HCT116 (cell line): ENCODE measurements around the gene AVEN. TPM values are rescaled to one million over a fixed set of nuclear protein-coding genes. Genes with fewer than 3 reads are reported as not detected.

Experiments
- ATAC-seq: fragments of 200-7000 bp; cut with Tn5 transposase; 2 replicates; pipeline ENCODE4 v1.9.1; 2020; ENCODE audit warnings: mild to moderate bottlenecking, moderate library complexity
- BruUV-seq: library from RNA; stranded (reverse); fragments of 400-500 nt; replicated peaks from 2 replicates; lab custom pipeline; 2021; lab: Mats Ljungman, UMichigan
- CTCF ChIA-PET: fragments of 300-600 bp; sonication (Branson Sonifier 250); formaldehyde crosslinking; loops from one replicate; lab custom pipeline; 2021; ENCODE audit warnings: antibody characterized with exemption; lab: Charles Lee
- POLR2A ChIA-PET: fragments of 300-600, 350-600 bp; sonication (Branson Sonifier 250); formaldehyde crosslinking; loops from one replicate; lab custom pipeline; 2021; ENCODE audit warnings: antibody characterized with exemption; lab: Charles Lee
- RAD21 ChIA-PET, 2 experiments: fragments of 300-600 bp; sonication (Branson Sonifier 250); formaldehyde crosslinking; loops; one replicate each; lab custom pipeline; 2023; ENCODE audit warnings: low total read pairs in 2 of 2; ENCODE audit not compliant: uncharacterized antibody in 2 of 2, unreplicated experiment in 2 of 2, low non-redundant PET in 1 of 2; lab: Charles Lee
- DNase-seq: peaks from one replicate; pipeline ENCODE4 v3.0.0-alpha.2; 2010; ENCODE audit warnings: low read depth, low spot score
- H2AFZ ChIP-seq: fragments of 200-600 bp; shearing (Covaris generic), sonication (generic); 2 replicates; pipeline ENCODE4 v1.6.1; 2017; ENCODE audit warnings: low read depth, mixed run types, mixed read lengths, antibody characterized with exemption, low read length; ENCODE audit not compliant: poor library complexity, severe bottlenecking
- H3K27ac ChIP-seq: 2 replicates; pipeline ENCODE4 v1.5.1; 2012; ENCODE audit warnings: low read depth, low read length
- H3K27me3 ChIP-seq: fragments of 200-600 bp; sonication (generic); 2 replicates; pipeline ENCODE4 v1.6.1; 2016; ENCODE audit warnings: mixed run types, low read length, mixed read lengths; ENCODE audit not compliant: insufficient read depth
- H3K36me3 ChIP-seq, 2 experiments: fragments of 200-500 bp in 1 of 2; fragments of 200-600 bp in 1 of 2; sonication (Bioruptor generic) in 1 of 2; sonication (generic) in 1 of 2; 2 replicates each; pipeline versions ENCODE4 v1.5.1 to v1.6.1; 2014 to 2016; ENCODE audit warnings: low read length in 2 of 2, inconsistent platforms in 1 of 2, mixed read lengths in 1 of 2, mixed run types in 1 of 2; ENCODE audit not compliant: insufficient read depth in 2 of 2, control insufficient read depth in 1 of 2
- H3K4me1 ChIP-seq, 2 experiments: fragments of 200-600 bp in 1 of 2; sonication (generic) in 1 of 2; 2 replicates each; pipeline versions ENCODE4 v1.5.1 to v1.6.1; 2012 to 2017; ENCODE audit warnings: low read length in 2 of 2, inconsistent platforms in 1 of 2, mild to moderate bottlenecking in 1 of 2, mixed read lengths in 1 of 2, mixed run types in 1 of 2, moderate library complexity in 1 of 2; ENCODE audit not compliant: insufficient read depth in 2 of 2, control insufficient read depth in 1 of 2
- H3K4me2 ChIP-seq: fragments of 200-600 bp; sonication (generic); 2 replicates; pipeline ENCODE4 v1.6.1; 2017; ENCODE audit warnings: mixed run types, low read length, mixed read lengths
- H3K4me3 ChIP-seq, 2 experiments: fragments of 200-600 bp in 1 of 2; sonication (generic) in 1 of 2; replicated peaks in 1 of 2; 2 replicates each; pipeline ENCODE4 v1.5.1; 2011 to 2016; ENCODE audit warnings: low read length in 2 of 2, control low read depth in 1 of 2, low read depth in 1 of 2, mild to moderate bottlenecking in 1 of 2, mixed read lengths in 1 of 2, mixed run types in 1 of 2
- H3K79me2 ChIP-seq: fragments of 200-600 bp; sonication (generic); 2 replicates; pipeline ENCODE4 v1.6.1; 2017; ENCODE audit warnings: mild to moderate bottlenecking, mixed run types, low read length, moderate library complexity, mixed read lengths; ENCODE audit not compliant: insufficient read depth
- H3K9ac ChIP-seq: fragments of 200-600 bp; sonication (generic); 2 replicates; pipeline ENCODE4 v1.6.1; 2016; ENCODE audit warnings: low read length, mixed read lengths
- H3K9me2 ChIP-seq: fragments of 200-600 bp; sonication (generic), shearing (Covaris generic); 2 replicates; pipeline ENCODE4 v1.6.1; 2017; ENCODE audit warnings: mixed run types, mild to moderate bottlenecking, moderate library complexity; ENCODE audit not compliant: insufficient read depth
- H3K9me3 ChIP-seq, 2 experiments: fragments of 200-500 bp in 1 of 2; fragments of 200-600 bp in 1 of 2; sonication (Bioruptor generic) in 1 of 2; sonication (generic) in 1 of 2; 2 replicates each; pipeline ENCODE4 v1.6.1; 2014 to 2017; ENCODE audit warnings: low read length in 2 of 2, mixed read lengths in 2 of 2, inconsistent platforms in 1 of 2, low read depth in 1 of 2, mild to moderate bottlenecking in 1 of 2, mixed run types in 1 of 2, moderate library complexity in 1 of 2; ENCODE audit not compliant: control insufficient read depth in 1 of 2, insufficient read depth in 1 of 2
- H4K20me1 ChIP-seq: fragments of 200-600 bp; sonication (generic), shearing (Covaris generic); 2 replicates; pipeline ENCODE4 v1.6.1; 2017; ENCODE audit warnings: mixed run types, mild to moderate bottlenecking, moderate library complexity; ENCODE audit not compliant: insufficient read depth
- EGR1 ChIP-seq: IDR thresholded peaks from 2 replicates; pipeline ENCODE4 v1.6.1; 2012; ENCODE audit warnings: low read depth
- ELF1 ChIP-seq: IDR thresholded peaks from 2 replicates; pipeline ENCODE4 v1.6.1; 2012; ENCODE audit warnings: low read depth, borderline replicate concordance
- EZH2 ChIP-seq: fragments of 200-600 bp; sonication (generic); IDR thresholded peaks from 2 replicates; pipeline ENCODE4 v1.6.1; 2017; ENCODE audit warnings: antibody characterized with exemption, mixed run types
- EZH2phosphoT487 ChIP-seq: fragments of 200-600 bp; IDR thresholded peaks from 2 replicates; pipeline ENCODE4 v1.6.1; 2018; ENCODE audit warnings: antibody characterized with exemption, borderline replicate concordance
- MAX ChIP-seq: IDR thresholded peaks from 2 replicates; pipeline ENCODE4 v1.6.1; 2012
- POLR2AphosphoS5 ChIP-seq: IDR thresholded peaks from 2 replicates; pipeline ENCODE4 v1.6.1; 2011; ENCODE audit warnings: mild to moderate bottlenecking, low read depth, low read length, moderate library complexity
- TCF7L2 ChIP-seq: IDR thresholded peaks from 2 replicates; pipeline ENCODE4 v1.7.0; 2011; ENCODE audit warnings: borderline replicate concordance, inconsistent platforms; ENCODE audit not compliant: insufficient read depth, insufficient read length; ENCODE audit errors: extremely low read depth
- YY1 ChIP-seq: IDR thresholded peaks from 2 replicates; pipeline ENCODE4 v1.6.1; 2011; ENCODE audit warnings: low read length, low read depth, moderate library complexity, mild to moderate bottlenecking; ENCODE audit not compliant: insufficient replicate concordance; ENCODE audit errors: extremely low read depth
- ZFX ChIP-seq: fragments of 450-650 bp; IDR thresholded peaks from 2 replicates; pipeline ENCODE4 v1.6.1; 2017
- ZNF274 ChIP-seq: fragments of 200-500 bp; sonication (Bioruptor generic); IDR thresholded peaks from 2 replicates; pipeline ENCODE4 v1.6.1; 2014; ENCODE audit warnings: mild to moderate bottlenecking, low read depth, low read length, inconsistent platforms
- intact Hi-C: fragments of 100-400 bp; cut with micrococcal nuclease; formaldehyde crosslinking; loops from 2 replicates; pipeline ENCODE4 v1.10.0; 2022
- total RNA-seq: library from RNA; stranded (reverse); gene quantifications from one replicate; pipeline ENCODE4 v1.2.1, GENCODE V29; 2021; ENCODE audit not compliant: unreplicated experiment
- TF ChIP-seq, protein P1 (sequence below), 3 experiments: fragments of 200-600 bp in 1 of 3; sonication (generic) in 1 of 3; IDR thresholded peaks in 2 of 3; conservative IDR thresholded peaks in 1 of 3; 2 replicates each; pipeline ENCODE4 v1.5.1; 2012 to 2017; ENCODE audit warnings: low read depth in 2 of 3, low read length in 2 of 3, antibody characterized with exemption in 1 of 3, borderline replicate concordance in 1 of 3, control low read depth in 1 of 3, mild to moderate bottlenecking in 1 of 3, mixed read lengths in 1 of 3, mixed run types in 1 of 3, moderate library complexity in 1 of 3; ENCODE audit not compliant: insufficient read depth in 1 of 3
- TF ChIP-seq, protein P2 (sequence below): IDR thresholded peaks from 2 replicates; pipeline ENCODE4 v1.6.1; 2012; ENCODE audit warnings: low read depth

AVEN gene
- total RNA-seq, 1 experiment from 2014 or later: 6.8 TPM

GRCh38 chr15:33913459-33913858, 125.5 kb downstream of the AVEN start:
- ChIA-PET RAD21 (no interaction called here), CTCF (no interaction called here), POLR2A (no interaction called here)
- ATAC-seq: no peak
- no peak overlapping the region for H2AFZ ChIP-seq
- BruUV-seq: no TSS peak
- H3K27ac ChIP-seq: no peak overlapping the region
- H3K9me2 ChIP-seq: no peaks in the 10 kb centered on the region
- H3K9ac ChIP-seq: no peak overlapping the region
- H3K9me3 ChIP-seq: no peaks in the 10 kb centered on the region
- TF ChIP-seq MAX (no peak), YY1 (no peak), TCF7L2 (no peak), EGR1 (no peak), ZFX (no peak), EZH2 (no peak), ELF1 (no peak)
- TF ChIP-seq, protein P1, sequence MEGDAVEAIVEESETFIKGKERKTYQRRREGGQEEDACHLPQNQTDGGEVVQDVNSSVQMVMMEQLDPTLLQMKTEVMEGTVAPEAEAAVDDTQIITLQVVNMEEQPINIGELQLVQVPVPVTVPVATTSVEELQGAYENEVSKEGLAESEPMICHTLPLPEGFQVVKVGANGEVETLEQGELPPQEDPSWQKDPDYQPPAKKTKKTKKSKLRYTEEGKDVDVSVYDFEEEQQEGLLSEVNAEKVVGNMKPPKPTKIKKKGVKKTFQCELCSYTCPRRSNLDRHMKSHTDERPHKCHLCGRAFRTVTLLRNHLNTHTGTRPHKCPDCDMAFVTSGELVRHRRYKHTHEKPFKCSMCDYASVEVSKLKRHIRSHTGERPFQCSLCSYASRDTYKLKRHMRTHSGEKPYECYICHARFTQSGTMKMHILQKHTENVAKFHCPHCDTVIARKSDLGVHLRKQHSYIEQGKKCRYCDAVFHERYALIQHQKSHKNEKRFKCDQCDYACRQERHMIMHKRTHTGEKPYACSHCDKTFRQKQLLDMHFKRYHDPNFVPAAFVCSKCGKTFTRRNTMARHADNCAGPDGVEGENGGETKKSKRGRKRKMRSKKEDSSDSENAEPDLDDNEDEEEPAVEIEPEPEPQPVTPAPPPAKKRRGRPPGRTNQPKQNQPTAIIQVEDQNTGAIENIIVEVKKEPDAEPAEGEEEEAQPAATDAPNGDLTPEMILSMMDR (IDR thresholded peaks at IDR 0.05 in 2 of 3, conservative IDR thresholded peaks at IDR 0.05 in 1 of 3; ENCODE audit: borderline replicate concordance in 1 of 3, insufficient read depth in 1 of 3, low read depth in 2 of 3, low read length in 2 of 3): no peak
- no peak for DNase-seq
- H3K79me2 ChIP-seq: no peaks in the 10 kb centered on the region
- intact Hi-C loops: no loop called here
- peaks cover 12% of the 10 kb centered on the region in 2 experiments for H3K4me1 ChIP-seq
- H3K4me2 ChIP-seq: no peak overlapping the region
- H4K20me1 ChIP-seq: no peaks in the 10 kb centered on the region
- no peaks in the 10 kb centered on the region for H3K27me3 ChIP-seq
- no peaks in the 10 kb centered on the region for H3K36me3 ChIP-seq
- H3K4me3 ChIP-seq: no peak overlapping the region

DNA sequence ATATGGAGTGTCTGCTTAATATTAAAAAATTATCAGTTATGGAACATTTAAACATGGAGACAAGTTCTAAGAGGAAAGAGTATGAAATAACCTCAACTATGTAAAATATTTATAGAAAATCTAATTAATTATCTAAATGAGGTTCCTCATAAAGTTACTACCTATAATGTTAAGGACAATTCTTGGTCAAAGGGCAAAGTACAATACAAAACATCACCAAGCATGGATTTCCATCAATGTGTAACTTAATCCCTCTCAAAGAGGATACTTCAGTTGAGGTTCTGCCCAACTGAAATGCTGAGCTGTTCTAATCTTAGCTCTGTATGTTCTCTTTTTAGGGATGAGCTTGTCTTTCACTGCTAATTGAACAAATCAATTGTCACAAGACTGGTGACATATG, 126.7 kb downstream of the AVEN start:
- Histone ChIP-seq H3K4me3 (no peak overlapping the region), H3K9me3 (no peaks in the 10 kb centered on the region), H3K36me3 (no peaks in the 10 kb centered on the region), H4K20me1 (no peaks in the 10 kb centered on the region), H3K4me1 (peaks cover 12% of the 10 kb centered on the region in 2 experiments), H3K27me3 (no peaks in the 10 kb centered on the region), H3K4me2 (no peak overlapping the region), H2AFZ (no peak overlapping the region), H3K27ac (no peak overlapping the region), H3K9ac (no peak overlapping the region), H3K9me2 (no peaks in the 10 kb centered on the region), H3K79me2 (no peaks in the 10 kb centered on the region)
- ATAC-seq (no peak), DNase-seq (no peak)
- intact Hi-C loops: no loop called here
- CTCF ChIA-PET: no interaction called here
- no TSS peak for BruUV-seq
- POLR2A ChIA-PET: no interaction called here
- RAD21 ChIA-PET: no interaction called here
- TF ChIP-seq EZH2phosphoT487: no peak
- TF ChIP-seq POLR2AphosphoS5: no peak
- TF ChIP-seq, protein P2, sequence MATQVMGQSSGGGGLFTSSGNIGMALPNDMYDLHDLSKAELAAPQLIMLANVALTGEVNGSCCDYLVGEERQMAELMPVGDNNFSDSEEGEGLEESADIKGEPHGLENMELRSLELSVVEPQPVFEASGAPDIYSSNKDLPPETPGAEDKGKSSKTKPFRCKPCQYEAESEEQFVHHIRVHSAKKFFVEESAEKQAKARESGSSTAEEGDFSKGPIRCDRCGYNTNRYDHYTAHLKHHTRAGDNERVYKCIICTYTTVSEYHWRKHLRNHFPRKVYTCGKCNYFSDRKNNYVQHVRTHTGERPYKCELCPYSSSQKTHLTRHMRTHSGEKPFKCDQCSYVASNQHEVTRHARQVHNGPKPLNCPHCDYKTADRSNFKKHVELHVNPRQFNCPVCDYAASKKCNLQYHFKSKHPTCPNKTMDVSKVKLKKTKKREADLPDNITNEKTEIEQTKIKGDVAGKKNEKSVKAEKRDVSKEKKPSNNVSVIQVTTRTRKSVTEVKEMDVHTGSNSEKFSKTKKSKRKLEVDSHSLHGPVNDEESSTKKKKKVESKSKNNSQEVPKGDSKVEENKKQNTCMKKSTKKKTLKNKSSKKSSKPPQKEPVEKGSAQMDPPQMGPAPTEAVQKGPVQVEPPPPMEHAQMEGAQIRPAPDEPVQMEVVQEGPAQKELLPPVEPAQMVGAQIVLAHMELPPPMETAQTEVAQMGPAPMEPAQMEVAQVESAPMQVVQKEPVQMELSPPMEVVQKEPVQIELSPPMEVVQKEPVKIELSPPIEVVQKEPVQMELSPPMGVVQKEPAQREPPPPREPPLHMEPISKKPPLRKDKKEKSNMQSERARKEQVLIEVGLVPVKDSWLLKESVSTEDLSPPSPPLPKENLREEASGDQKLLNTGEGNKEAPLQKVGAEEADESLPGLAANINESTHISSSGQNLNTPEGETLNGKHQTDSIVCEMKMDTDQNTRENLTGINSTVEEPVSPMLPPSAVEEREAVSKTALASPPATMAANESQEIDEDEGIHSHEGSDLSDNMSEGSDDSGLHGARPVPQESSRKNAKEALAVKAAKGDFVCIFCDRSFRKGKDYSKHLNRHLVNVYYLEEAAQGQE: no peak
- TF ChIP-seq ZNF274: no peak
- no peak for TF ChIP-seq YY1
- no peak for TF ChIP-seq EGR1
